ENCODE data around the gene ENO3. TPM values are rescaled to one million over a fixed set of nuclear protein-coding genes. Genes with fewer than 3 reads are reported as not detected.

ENO3 gene
- total RNA-seq, 4 donors from 2014 or later = 2.0 to 4.2 (median 3.2) TPM

- TF ChIP-seq CTCF (IDR thresholded peaks at IDR 0.05) = no peak
- no peak for TF ChIP-seq EP300 (IDR thresholded peaks at IDR 0.05)
- no peak for TF ChIP-seq POLR2AphosphoS5 (IDR thresholded peaks at IDR 0.05)
- no peak for TF ChIP-seq POLR2A (IDR thresholded peaks at IDR 0.05)
- no peak for DNase-seq (ENCODE audit: low spot score in 2 of 2)
- H3K36me3 ChIP-seq = no peaks in the 10 kb centered on the region
- H3K4me3 ChIP-seq = no peak overlapping the region
- no peak overlapping the region for H3K27ac ChIP-seq
- H3K9me3 ChIP-seq = no peaks in the 10 kb centered on the region
- peaks cover 24% of the 10 kb centered on the region for H3K4me1 ChIP-seq
- H3K27me3 ChIP-seq = no peaks in the 10 kb centered on the region
- 47% methylated on average over 10 of the region's 14 CpGs for WGBS
Observed at GRCh38 chr17:4953451-4953961, 2.6 kb downstream of the ENO3 start.

- H3K27me3 ChIP-seq = no peaks in the 10 kb centered on the region
- no peak overlapping the region for H3K27ac ChIP-seq
- H3K36me3 ChIP-seq = peaks cover 13% of the 10 kb centered on the region
- TF ChIP-seq POLR2AphosphoS5 (IDR thresholded peaks at IDR 0.05) = no peak
- H3K4me3 ChIP-seq = no peak overlapping the region
- peaks cover 16% of the 10 kb centered on the region for H3K4me1 ChIP-seq
- WGBS = 100% methylated on average over 3 of the region's 8 CpGs
- no peak for DNase-seq (ENCODE audit: low spot score in 2 of 2)
- no peaks in the 10 kb centered on the region for H3K9me3 ChIP-seq
Observed at GRCh38 chr17:4955091-4955490, 4.2 kb downstream of the ENO3 start.

GRCh38 chr17:4956493-4957061 lies 5.7 kb downstream of the ENO3 start:
- TF ChIP-seq POLR2A (IDR thresholded peaks at IDR 0.05) (no peak), CTCF (IDR thresholded peaks at IDR 0.05) (no peak), EP300 (IDR thresholded peaks at IDR 0.05) (no peak), POLR2AphosphoS5 (IDR thresholded peaks at IDR 0.05) (no peak)
- Histone ChIP-seq H3K27ac (no peak overlapping the region), H3K4me1 (peaks cover 6% of the 10 kb centered on the region), H3K36me3 (peaks cover 20% of the 10 kb centered on the region), H3K27me3 (no peaks in the 10 kb centered on the region), H3K4me3 (no peak overlapping the region), H3K9me3 (no peaks in the 10 kb centered on the region)
- 83% methylated on average over 10 of the region's 10 CpGs for WGBS
- no peak for DNase-seq (ENCODE audit: low spot score in 2 of 2)

GRCh38 chr17:4958102-4958501 lies 7.2 kb downstream of the ENO3 start:
- TF ChIP-seq EP300 (IDR thresholded peaks at IDR 0.05) = no peak
- no peak for TF ChIP-seq POLR2A (IDR thresholded peaks at IDR 0.05)
- no peak for TF ChIP-seq CTCF (IDR thresholded peaks at IDR 0.05)
- no peak for TF ChIP-seq POLR2AphosphoS5 (IDR thresholded peaks at IDR 0.05)
- no peak overlapping the region for H3K4me3 ChIP-seq

GRCh38 chr17:4959261-4959965 lies 8.5 kb downstream of the ENO3 start:
- WGBS = 88% methylated on average over 16 of the region's 18 CpGs
- H3K4me1 ChIP-seq = no peaks in the 10 kb centered on the region
- H3K27me3 ChIP-seq = no peaks in the 10 kb centered on the region
- no peaks in the 10 kb centered on the region for H3K9me3 ChIP-seq
- H3K36me3 ChIP-seq = peaks cover 20% of the 10 kb centered on the region
- TF ChIP-seq POLR2AphosphoS5 (IDR thresholded peaks at IDR 0.05) (no peak), POLR2A (IDR thresholded peaks at IDR 0.05) (no peak), CTCF (IDR thresholded peaks at IDR 0.05) (no peak), EP300 (IDR thresholded peaks at IDR 0.05) (no peak)
- no peak overlapping the region for H3K4me3 ChIP-seq
- H3K27ac ChIP-seq = no peak overlapping the region
- peak in 1 of 2 donors; percentile 76 for DNase-seq (ENCODE audit: low spot score in 2 of 2)

More at GRCh38 chr17:4958102-4958501, 7.2 kb downstream of the ENO3 start:
- H3K27ac ChIP-seq = no peak overlapping the region
- no peaks in the 10 kb centered on the region for H3K9me3 ChIP-seq
- H3K4me1 ChIP-seq = peaks cover 6% of the 10 kb centered on the region
- no peaks in the 10 kb centered on the region for H3K27me3 ChIP-seq
- WGBS = 75% methylated on average over 3 of the region's 3 CpGs
- no peak for DNase-seq (ENCODE audit: low spot score in 2 of 2)
- H3K36me3 ChIP-seq = peaks cover 20% of the 10 kb centered on the region

Measured in suprapubic skin (tissue), 4 donors.